ENCODE measurements around the gene ACTMAP. TPM values are rescaled to one million over a fixed set of nuclear protein-coding genes. Genes with fewer than 3 reads are reported as not detected.

Gene ACTMAP
- total RNA-seq, 1 experiment from 2014 or later: 28.0 TPM

DNA sequence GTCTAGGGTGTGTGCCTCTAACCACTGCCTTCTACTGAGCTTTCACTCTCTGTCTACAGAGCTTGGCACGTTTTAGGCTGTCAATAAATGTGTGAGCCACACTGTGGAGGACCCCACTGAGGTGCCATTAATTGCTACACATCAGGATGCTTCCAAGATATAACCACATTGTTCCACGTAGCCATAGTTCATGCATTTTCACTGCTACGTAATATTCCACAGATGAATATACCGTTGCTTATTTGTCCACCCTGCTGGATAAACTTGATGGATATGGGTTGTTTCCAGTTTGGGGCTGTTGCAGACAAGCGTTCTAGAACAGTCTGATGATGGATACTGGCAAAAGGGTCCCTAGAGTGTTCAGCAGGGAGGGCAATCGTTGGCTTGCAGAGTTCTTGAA lies 48.5 kb downstream of the ACTMAP start:
- H3K4me1 ChIP-seq: no peaks in the 10 kb centered on the region
- peaks cover 30% of the 10 kb centered on the region for H3K36me3 Mint-ChIP-seq (ENCODE audit: insufficient read depth, unreplicated experiment)
- no peaks in the 10 kb centered on the region for H3K27me3 Mint-ChIP-seq (ENCODE audit: insufficient read depth, unreplicated experiment)
- no peak overlapping the region for H3K4me3 ChIP-seq (ENCODE audit: low read depth, low read length)
- no peak overlapping the region for H3K4me3 Mint-ChIP-seq (ENCODE audit: unreplicated experiment)
- H3K9me3 Mint-ChIP-seq (ENCODE audit: unreplicated experiment): no peaks in the 10 kb centered on the region
- BruUV-seq (replicated peaks): no TSS peak
- no peaks in the 10 kb centered on the region for H3K4me1 Mint-ChIP-seq (ENCODE audit: low read depth, unreplicated experiment)
- ChIA-PET POLR2A (interaction anchor here (1.1 to 1.2 kb wide), 2 partner anchors 11 to 16 kb away, joined by 3 to 5 read pairs; partner anchors contain the start of genes ITPKC and NUMBL), CTCF (interaction anchor here (0.6 to 1.1 kb wide), 3 partner anchors 11 to 375 kb away, joined by 5 to 7 read pairs (median 5); partner anchors contain the start of gene NUMBL)
- no peak for DNase-seq
- H3K27ac Mint-ChIP-seq (ENCODE audit: unreplicated experiment): no peak overlapping the region
- TF ChIP-seq, protein P1, sequence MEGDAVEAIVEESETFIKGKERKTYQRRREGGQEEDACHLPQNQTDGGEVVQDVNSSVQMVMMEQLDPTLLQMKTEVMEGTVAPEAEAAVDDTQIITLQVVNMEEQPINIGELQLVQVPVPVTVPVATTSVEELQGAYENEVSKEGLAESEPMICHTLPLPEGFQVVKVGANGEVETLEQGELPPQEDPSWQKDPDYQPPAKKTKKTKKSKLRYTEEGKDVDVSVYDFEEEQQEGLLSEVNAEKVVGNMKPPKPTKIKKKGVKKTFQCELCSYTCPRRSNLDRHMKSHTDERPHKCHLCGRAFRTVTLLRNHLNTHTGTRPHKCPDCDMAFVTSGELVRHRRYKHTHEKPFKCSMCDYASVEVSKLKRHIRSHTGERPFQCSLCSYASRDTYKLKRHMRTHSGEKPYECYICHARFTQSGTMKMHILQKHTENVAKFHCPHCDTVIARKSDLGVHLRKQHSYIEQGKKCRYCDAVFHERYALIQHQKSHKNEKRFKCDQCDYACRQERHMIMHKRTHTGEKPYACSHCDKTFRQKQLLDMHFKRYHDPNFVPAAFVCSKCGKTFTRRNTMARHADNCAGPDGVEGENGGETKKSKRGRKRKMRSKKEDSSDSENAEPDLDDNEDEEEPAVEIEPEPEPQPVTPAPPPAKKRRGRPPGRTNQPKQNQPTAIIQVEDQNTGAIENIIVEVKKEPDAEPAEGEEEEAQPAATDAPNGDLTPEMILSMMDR (IDR thresholded peaks at IDR 0.05; ENCODE audit: insufficient read depth in 1 of 2, low read depth in 1 of 2, low read length in 1 of 2, severe bottlenecking in 1 of 2, unreplicated experiment in 1 of 2): no peak
- no peaks in the 10 kb centered on the region for H3K27me3 ChIP-seq (replicated peaks; ENCODE audit: control insufficient read depth, insufficient read depth, low read length)
- H3K9me3 ChIP-seq: no peaks in the 10 kb centered on the region
- peaks cover 7% of the 10 kb centered on the region for H3K36me3 ChIP-seq (ENCODE audit: control insufficient read depth, insufficient read depth, low read length)
- intact Hi-C loops (cut with micrococcal nuclease; ENCODE audit: unreplicated experiment): no loop called here

DNA sequence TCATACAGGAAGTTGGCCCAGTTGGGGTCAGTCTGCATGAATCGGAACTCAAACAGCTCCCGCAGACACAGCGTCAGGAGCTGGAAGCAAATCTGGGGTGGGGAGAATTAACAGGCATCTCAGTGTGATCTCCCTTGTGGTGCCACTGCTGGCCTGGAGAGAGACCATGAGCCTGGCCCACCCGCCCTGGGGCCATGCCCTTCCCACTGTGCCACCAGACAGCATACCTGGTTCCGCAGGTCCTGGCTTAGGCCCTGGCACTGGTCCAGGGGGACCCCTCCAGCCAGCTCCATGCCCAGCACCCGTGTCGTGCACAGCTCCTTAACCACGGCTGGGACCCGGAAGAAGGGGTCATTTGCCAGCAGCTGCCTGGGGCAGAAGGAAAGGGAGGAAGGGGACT lies 50.2 kb downstream of the ACTMAP start:
- intact Hi-C loops (cut with micrococcal nuclease; ENCODE audit: unreplicated experiment): no loop called here
- H3K9me3 ChIP-seq: no peaks in the 10 kb centered on the region
- Mint-ChIP-seq H3K4me1 (ENCODE audit: low read depth, unreplicated experiment) (no peaks in the 10 kb centered on the region), H3K27ac (ENCODE audit: unreplicated experiment) (no peak overlapping the region), H3K9me3 (ENCODE audit: unreplicated experiment) (no peaks in the 10 kb centered on the region), H3K4me3 (ENCODE audit: unreplicated experiment) (no peak overlapping the region), H3K36me3 (ENCODE audit: insufficient read depth, unreplicated experiment) (peaks cover 30% of the 10 kb centered on the region), H3K27me3 (ENCODE audit: insufficient read depth, unreplicated experiment) (no peaks in the 10 kb centered on the region)
- no peaks in the 10 kb centered on the region for H3K27me3 ChIP-seq (replicated peaks; ENCODE audit: control insufficient read depth, insufficient read depth, low read length)
- CTCF ChIA-PET: no interaction called here
- no TSS peak for BruUV-seq (replicated peaks)
- POLR2A ChIA-PET: no interaction called here
- no peak overlapping the region for H3K4me3 ChIP-seq (ENCODE audit: low read depth, low read length)
- TF ChIP-seq, protein P1 (IDR thresholded peaks at IDR 0.05; ENCODE audit: insufficient read depth in 1 of 2, low read depth in 1 of 2, low read length in 1 of 2, severe bottlenecking in 1 of 2, unreplicated experiment in 1 of 2): no peak
- H3K36me3 ChIP-seq (ENCODE audit: control insufficient read depth, insufficient read depth, low read length): peaks cover 7% of the 10 kb centered on the region
- H3K4me1 ChIP-seq: no peaks in the 10 kb centered on the region
- no peak for DNase-seq

GRCh38 chr19:40697007-40697406 lies 53.3 kb downstream of the ACTMAP start:
- Histone ChIP-seq H3K4me1 (no peaks in the 10 kb centered on the region), H3K36me3 (ENCODE audit: control insufficient read depth, insufficient read depth, low read length) (peaks cover 1% of the 10 kb centered on the region; the same call in 1 of the 2 replicates), H3K4me3 (ENCODE audit: low read depth, low read length) (no peak overlapping the region), H3K9me3 (no peaks in the 10 kb centered on the region), H3K27me3 (replicated peaks; ENCODE audit: control insufficient read depth, insufficient read depth, low read length) (no peaks in the 10 kb centered on the region)
- intact Hi-C loops (cut with micrococcal nuclease; ENCODE audit: unreplicated experiment): no loop called here
- CTCF ChIA-PET: no interaction called here
- peaks cover 25% of the 10 kb centered on the region for H3K36me3 Mint-ChIP-seq (ENCODE audit: insufficient read depth, unreplicated experiment)
- DNase-seq: no peak
- peaks cover 5% of the 10 kb centered on the region for H3K4me1 Mint-ChIP-seq (ENCODE audit: low read depth, unreplicated experiment)
- TF ChIP-seq, protein P1 (IDR thresholded peaks at IDR 0.05; ENCODE audit: insufficient read depth in 1 of 2, low read depth in 1 of 2, low read length in 1 of 2, severe bottlenecking in 1 of 2, unreplicated experiment in 1 of 2): no peak
- H3K27ac Mint-ChIP-seq (ENCODE audit: unreplicated experiment): no peak overlapping the region
- no peaks in the 10 kb centered on the region for H3K9me3 Mint-ChIP-seq (ENCODE audit: unreplicated experiment)
- BruUV-seq (replicated peaks): no TSS peak
- H3K27me3 Mint-ChIP-seq (ENCODE audit: insufficient read depth, unreplicated experiment): no peaks in the 10 kb centered on the region
- POLR2A ChIA-PET: no interaction called here
- H3K4me3 Mint-ChIP-seq (ENCODE audit: unreplicated experiment): no peak overlapping the region

Measured in Caco-2 (cell line).